Ovary (tissue), 3 donors: ENCODE data around the gene P2RX2.

Experiments
- CTCF ChIP-seq, 3 donors: fragments of 450-650 bp in 2 of 3; fragments of 200-600 bp in 1 of 3; IDR thresholded peaks; one replicate each; pipeline versions ENCODE4 v1.5.1 to v1.8.0; 2016 to 2022; ENCODE audit warnings: antibody characterized with exemption in 3 of 3, mild to moderate bottlenecking in 1 of 3
- EP300 ChIP-seq: sonication (generic); formaldehyde crosslinking; IDR thresholded peaks from one replicate; pipeline ENCODE4 v1.6.1; 2017; ENCODE audit warnings: antibody characterized with exemption
- POLR2A ChIP-seq: fragments of 450-650 bp; IDR thresholded peaks from one replicate; pipeline ENCODE4 v1.6.1; 2017; ENCODE audit warnings: antibody characterized with exemption, mild to moderate bottlenecking, moderate library complexity
- donor health status: DM: no; HTN: no; CAD: no.

- TF ChIP-seq CTCF (IDR thresholded peaks at IDR 0.05) (no peak), EP300 (no peak), POLR2A (no peak)
Measured at GRCh38 chr12:132620113-132620898, 1.7 kb downstream of the P2RX2 start.
